Measurements from ENCODE around the gene ASPDH. TPM values are rescaled to one million over a fixed set of nuclear protein-coding genes. Genes with fewer than 3 reads are reported as not detected.

The ASPDH gene
- total RNA-seq, 1 experiment from 2014 or later = not detected

DNA sequence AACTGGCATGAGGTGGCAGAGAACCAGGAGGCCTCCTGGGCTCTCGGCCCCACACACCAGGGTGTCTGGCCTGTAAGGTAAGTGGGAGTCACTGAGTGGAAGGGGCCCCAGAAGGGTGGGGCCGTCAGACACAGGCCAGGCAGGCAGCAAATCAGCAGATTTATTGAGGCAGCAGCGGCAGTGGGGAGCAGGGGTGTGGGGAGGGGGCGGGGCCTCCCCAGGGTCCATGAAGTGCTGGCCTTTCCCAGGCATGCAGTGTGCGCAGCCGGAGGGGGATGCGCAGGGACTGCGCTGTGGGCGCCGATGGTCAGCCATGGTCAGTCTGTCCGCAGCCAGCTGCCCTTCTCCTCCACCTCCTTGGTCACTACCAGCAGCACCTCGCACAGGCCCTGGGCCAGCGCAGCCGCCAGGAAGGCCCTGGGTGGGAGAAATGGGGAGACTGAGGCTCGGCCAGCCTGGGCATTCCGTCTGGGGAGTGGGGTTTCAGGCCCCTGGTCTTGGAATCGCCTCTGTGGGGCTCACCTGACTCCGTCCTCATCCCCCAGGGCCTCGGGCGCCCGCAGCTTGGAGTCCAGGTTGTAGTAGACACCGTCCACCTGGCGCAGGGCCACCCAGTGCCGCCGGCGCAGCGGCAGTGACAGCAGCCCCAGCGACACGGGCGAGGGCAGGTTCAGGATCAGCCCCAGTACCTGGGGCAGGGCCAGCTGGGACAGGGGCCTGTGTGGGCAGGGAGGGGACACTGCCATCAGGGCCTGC, 7.7 kb downstream of the ASPDH start:
- no peak overlapping the region for H3K27ac ChIP-seq
- H3K36me3 ChIP-seq = 0 out of 2 replicates have a peak, but pooled peaks cover 4% of the 10 kb centered on the region
- no peak overlapping the region for H3K4me3 ChIP-seq
- H3K9me3 ChIP-seq (replicated peaks) = no peaks in the 10 kb centered on the region
- no peak for DNase-seq (ENCODE audit: low read depth in 1 of 2, low spot score in 2 of 2)
- H3K4me1 ChIP-seq (replicated peaks) = peaks cover 7% of the 10 kb centered on the region
- H3K27me3 ChIP-seq (replicated peaks) = no peaks in the 10 kb centered on the region

- DNase-seq (ENCODE audit: low read depth in 1 of 2, low spot score in 2 of 2) = no peak
- no peaks in the 10 kb centered on the region; the same call in 1 of the 2 replicates for H3K27me3 ChIP-seq (replicated peaks)
- no peaks in the 10 kb centered on the region for H3K4me1 ChIP-seq (replicated peaks)
- no peaks in the 10 kb centered on the region for H3K9me3 ChIP-seq (replicated peaks)
- no peak overlapping the region for H3K27ac ChIP-seq
- no peak overlapping the region for H3K4me3 ChIP-seq
- no peaks in the 10 kb centered on the region for H3K36me3 ChIP-seq
Measured at GRCh38 chr19:50501568-50502475, 11.9 kb downstream of the ASPDH start.

DNA sequence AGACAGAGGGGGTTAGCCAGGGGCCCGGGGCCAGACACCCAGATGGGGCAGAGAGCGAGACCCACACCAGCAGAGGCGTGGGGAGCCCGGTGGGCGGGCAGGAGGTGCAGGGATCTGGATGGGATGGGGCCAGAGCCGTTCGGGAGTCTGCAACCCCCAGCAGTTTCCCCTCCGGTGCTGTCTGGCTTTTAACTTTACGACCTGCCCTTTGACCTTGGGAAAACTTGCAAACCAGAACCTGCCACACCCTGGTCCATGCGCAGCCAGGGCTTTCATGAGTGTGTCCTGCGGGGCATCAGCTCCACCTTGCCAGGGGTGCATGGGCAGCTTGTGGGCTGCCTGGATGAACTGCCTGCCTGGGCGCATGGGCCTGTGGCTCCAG, 12.5 kb downstream of the ASPDH start:
- no peak overlapping the region for H3K4me3 ChIP-seq
- no peaks in the 10 kb centered on the region; the same call in 1 of the 2 replicates for H3K27me3 ChIP-seq (replicated peaks)
- no peaks in the 10 kb centered on the region for H3K4me1 ChIP-seq (replicated peaks)
- H3K27ac ChIP-seq = no peak overlapping the region
- DNase-seq (ENCODE audit: low read depth in 1 of 2, low spot score in 2 of 2) = no peak
- no peaks in the 10 kb centered on the region for H3K36me3 ChIP-seq
- no peaks in the 10 kb centered on the region for H3K9me3 ChIP-seq (replicated peaks)

- Histone ChIP-seq H3K9me3 (replicated peaks) (no peaks in the 10 kb centered on the region), H3K36me3 (no peaks in the 10 kb centered on the region), H3K27ac (no peak overlapping the region), H3K4me3 (no peak overlapping the region), H3K4me1 (replicated peaks) (no peaks in the 10 kb centered on the region), H3K27me3 (replicated peaks) (no peaks in the 10 kb centered on the region; the same call in 1 of the 2 replicates)
- no peak for DNase-seq (ENCODE audit: low read depth in 1 of 2, low spot score in 2 of 2)
Measured at GRCh38 chr19:50500753-50501151, 13.0 kb downstream of the ASPDH start.

GRCh38 chr19:50500060-50500752, 13.5 kb downstream of the ASPDH start:
- no peaks in the 10 kb centered on the region for H3K36me3 ChIP-seq
- no peaks in the 10 kb centered on the region for H3K9me3 ChIP-seq (replicated peaks)
- no peak overlapping the region for H3K4me3 ChIP-seq
- H3K4me1 ChIP-seq (replicated peaks) = no peaks in the 10 kb centered on the region
- no peak for DNase-seq (ENCODE audit: low read depth in 1 of 2, low spot score in 2 of 2)
- H3K27ac ChIP-seq = no peak overlapping the region
- H3K27me3 ChIP-seq (replicated peaks) = no peaks in the 10 kb centered on the region; the same call in 1 of the 2 replicates

- no peak overlapping the region for H3K27ac ChIP-seq
Measured at GRCh38 chr19:50498219-50499056, 15.3 kb downstream of the ASPDH start.

GRCh38 chr19:50497022-50497405, 16.7 kb downstream of the ASPDH start:
- Histone ChIP-seq H3K4me1 (replicated peaks) (no peaks in the 10 kb centered on the region), H3K36me3 (no peaks in the 10 kb centered on the region), H3K4me3 (no peak overlapping the region), H3K27ac (no peak overlapping the region), H3K27me3 (replicated peaks) (peaks cover 3% of the 10 kb centered on the region; the same call in 1 of the 2 replicates), H3K9me3 (replicated peaks) (no peaks in the 10 kb centered on the region)
- DNase-seq (ENCODE audit: low read depth in 1 of 2, low spot score in 2 of 2) = no peak

More at GRCh38 chr19:50498219-50499056, 15.3 kb downstream of the ASPDH start:
- no peak overlapping the region for H3K4me3 ChIP-seq
- no peaks in the 10 kb centered on the region for H3K4me1 ChIP-seq (replicated peaks)
- no peaks in the 10 kb centered on the region for H3K9me3 ChIP-seq (replicated peaks)
- no peaks in the 10 kb centered on the region for H3K36me3 ChIP-seq
- DNase-seq (ENCODE audit: low read depth in 1 of 2, low spot score in 2 of 2) = no peak
- H3K27me3 ChIP-seq (replicated peaks) = no peaks in the 10 kb centered on the region; the same call in 1 of the 2 replicates

DNA sequence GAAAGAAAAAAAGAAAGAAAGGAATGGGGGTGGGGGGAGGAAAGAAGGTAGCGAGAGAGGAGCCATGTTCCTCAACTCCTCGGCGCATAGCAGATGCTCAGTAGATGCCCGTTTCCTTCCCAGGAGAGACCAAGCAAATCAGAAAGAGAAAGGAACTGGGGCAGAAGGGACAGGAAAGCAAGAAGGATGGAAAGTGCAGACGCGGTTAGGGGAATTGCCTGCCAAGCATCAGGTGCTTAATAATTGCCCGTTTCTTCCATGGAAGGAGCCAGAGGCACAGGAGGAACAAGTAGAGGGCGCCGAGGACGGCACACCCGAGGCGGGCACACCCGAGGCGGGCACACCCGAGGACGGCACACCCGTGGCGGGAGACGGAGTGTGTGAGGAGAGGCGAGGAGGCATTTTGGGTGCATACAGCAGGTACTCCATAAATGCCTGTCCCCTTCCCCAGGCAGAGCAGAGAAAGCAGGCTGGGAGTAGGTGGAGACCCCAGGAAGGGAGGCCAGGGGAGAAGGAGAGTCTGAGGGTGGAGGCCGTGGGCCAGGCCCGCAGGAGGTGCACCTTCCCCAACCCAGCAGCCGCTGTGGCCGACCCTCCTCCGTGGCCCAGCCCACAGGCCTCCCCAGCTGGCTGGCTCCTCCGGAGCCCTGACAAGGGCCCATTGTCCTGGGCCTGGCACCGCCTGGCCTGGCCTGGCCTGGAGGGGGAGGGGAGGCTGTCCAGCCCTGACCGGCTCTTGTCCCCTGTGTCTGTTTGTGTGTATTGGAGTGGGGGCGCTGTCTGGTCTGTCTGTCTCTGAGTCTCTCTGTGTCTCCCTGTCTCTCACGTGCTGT, 17.3 kb downstream of the ASPDH start:
- Histone ChIP-seq H3K4me1 (replicated peaks) (no peaks in the 10 kb centered on the region), H3K27ac (no peak overlapping the region), H3K9me3 (replicated peaks) (no peaks in the 10 kb centered on the region), H3K4me3 (no peak overlapping the region), H3K27me3 (replicated peaks) (peaks cover 6% of the 10 kb centered on the region; the same call in 1 of the 2 replicates), H3K36me3 (no peaks in the 10 kb centered on the region)
- no peak for DNase-seq (ENCODE audit: low read depth in 1 of 2, low spot score in 2 of 2)

- Histone ChIP-seq H3K4me1 (replicated peaks) (no peaks in the 10 kb centered on the region), H3K27me3 (replicated peaks) (peaks cover 6% of the 10 kb centered on the region; the same call in 1 of the 2 replicates), H3K9me3 (replicated peaks) (no peaks in the 10 kb centered on the region), H3K27ac (no peak overlapping the region), H3K36me3 (no peaks in the 10 kb centered on the region), H3K4me3 (no peak overlapping the region)
- no peak for DNase-seq (ENCODE audit: low read depth in 1 of 2, low spot score in 2 of 2)
Measured at GRCh38 chr19:50495020-50495531, 18.6 kb downstream of the ASPDH start.

DNA sequence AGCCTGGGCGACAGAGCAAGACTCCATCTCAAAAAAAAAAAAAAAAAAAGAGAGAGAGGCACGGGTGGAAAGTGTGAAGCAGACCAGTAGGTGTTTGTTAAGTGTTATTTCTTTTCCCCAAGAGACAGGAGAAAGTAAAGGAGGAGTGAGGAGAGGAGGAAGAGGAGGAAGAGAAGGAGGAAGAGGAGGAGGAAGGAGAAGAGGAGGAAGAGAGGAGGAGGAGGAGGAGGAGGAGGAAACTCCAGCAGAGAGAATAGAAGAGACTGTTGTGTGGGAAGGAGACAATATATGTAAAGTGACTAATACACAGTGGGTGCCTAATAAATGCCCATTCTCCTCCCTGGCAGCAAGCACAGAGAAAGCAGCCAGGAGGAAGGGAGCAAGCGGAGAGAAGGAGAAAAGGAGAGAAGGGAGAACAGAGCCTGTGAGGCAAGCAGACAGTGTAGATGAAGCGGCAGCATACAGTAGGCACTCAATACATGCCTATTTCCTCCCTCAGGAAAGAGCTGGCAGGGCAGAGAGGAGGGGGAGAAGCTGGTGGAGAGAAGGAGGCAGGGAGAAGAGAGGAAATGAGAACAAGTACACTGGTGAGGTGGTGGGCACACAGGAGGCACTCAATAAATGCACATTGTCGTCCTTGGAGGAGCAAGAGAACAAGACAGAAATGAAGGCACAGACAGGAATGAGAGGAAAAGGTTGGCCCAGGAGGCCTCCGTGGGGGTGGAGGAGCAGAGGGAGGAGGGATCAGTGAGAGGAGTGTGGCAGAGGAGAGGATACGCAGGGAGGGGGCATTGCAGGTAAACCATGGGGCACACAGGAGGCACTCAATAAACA, 19.3 kb downstream of the ASPDH start:
- no peak overlapping the region for H3K27ac ChIP-seq
- H3K36me3 ChIP-seq = no peaks in the 10 kb centered on the region
- DNase-seq (ENCODE audit: low read depth in 1 of 2, low spot score in 2 of 2) = no peak
- H3K9me3 ChIP-seq (replicated peaks) = no peaks in the 10 kb centered on the region
- no peak overlapping the region for H3K4me3 ChIP-seq
- H3K4me1 ChIP-seq (replicated peaks) = no peaks in the 10 kb centered on the region
- H3K27me3 ChIP-seq (replicated peaks) = peaks cover 7% of the 10 kb centered on the region; the same call in 1 of the 2 replicates

DNA sequence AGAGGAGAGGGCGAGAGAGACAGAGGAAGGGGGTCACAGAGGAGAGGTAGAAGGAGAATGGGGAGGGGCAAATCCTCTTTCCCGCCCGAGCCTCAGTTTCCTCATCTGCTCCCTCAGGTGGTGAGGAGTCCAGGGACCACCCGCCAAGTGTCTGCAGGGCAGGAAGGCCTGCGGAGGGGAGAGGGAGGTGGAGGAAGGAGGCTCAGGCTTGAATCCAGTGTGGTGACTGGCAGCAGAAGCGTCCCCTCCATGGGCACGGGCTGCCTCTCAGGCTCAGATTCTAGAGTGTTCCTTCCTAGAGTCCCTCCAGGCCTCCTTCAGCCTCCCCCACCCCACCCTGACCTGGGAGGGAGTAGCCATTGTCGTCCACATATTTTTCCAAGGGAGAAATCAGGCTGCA, 20.5 kb downstream of the ASPDH start:
- Histone ChIP-seq H3K9me3 (replicated peaks) (no peaks in the 10 kb centered on the region), H3K4me3 (no peak overlapping the region), H3K27me3 (replicated peaks) (peaks cover 9% of the 10 kb centered on the region; the same call in 1 of the 2 replicates), H3K36me3 (no peaks in the 10 kb centered on the region), H3K27ac (no peak overlapping the region), H3K4me1 (replicated peaks) (no peaks in the 10 kb centered on the region)
- no peak for DNase-seq (ENCODE audit: low read depth in 1 of 2, low spot score in 2 of 2)
